Activated CD4-positive, CD25-positive, alpha-beta regulatory T cell treated with anti-CD3 and anti-CD28 coated beads, Interleukin-2, amount 50 U/mL, for 16 hours (primary cell): ENCODE measurements around the gene TMEM8B.
"Not testable (repeated sequence)": the region's sequence is repeated elsewhere in the genome, so short reads cannot be mapped to it uniquely, and the experiment has no call there.

Experiments
- DNase-seq: peaks from one replicate; pipeline ENCODE4 v3.0.0-alpha.2; 2020; ENCODE audit warnings: low read depth, low spot score

TMEM8B gene

GRCh38 chr9:35867538-35867937 is 38.5 kb downstream of the TMEM8B start:
- DNase-seq, result no peak

GRCh38 chr9:35868933-35869332 is 39.9 kb downstream of the TMEM8B start:
- no peak for DNase-seq

DNA sequence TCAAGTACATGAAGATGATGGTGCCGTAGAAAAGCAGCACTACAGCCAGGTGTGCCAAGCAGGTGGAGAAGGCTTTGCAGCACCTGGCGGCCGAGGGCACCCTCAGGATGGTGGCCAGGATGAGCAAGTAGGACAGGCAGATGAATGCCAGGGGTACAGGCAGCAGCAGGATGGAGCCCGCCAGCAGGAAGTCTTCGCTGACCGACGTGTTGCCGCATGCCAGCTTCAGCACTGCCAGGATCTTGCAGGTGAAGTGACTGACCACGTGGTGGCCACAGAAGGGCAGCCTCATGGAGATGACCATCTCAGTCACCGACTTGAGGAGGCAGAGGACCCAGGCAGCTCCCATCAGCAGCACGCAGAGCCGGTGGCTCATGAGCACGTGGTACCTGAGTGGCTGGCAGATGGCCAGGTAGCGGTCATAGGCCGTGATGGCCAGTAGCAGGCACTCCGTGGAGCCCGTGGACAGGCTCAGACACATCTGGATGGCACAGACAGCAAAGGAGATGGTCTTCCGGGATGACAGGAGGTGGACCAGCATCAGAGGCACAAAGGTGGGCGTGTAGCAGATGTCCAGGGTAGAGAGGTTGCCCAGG is 40.7 kb downstream of the TMEM8B start:
- DNase-seq, result no peak

- no peak for DNase-seq
Measured at GRCh38 chr9:35870351-35870923, 41.4 kb downstream of the TMEM8B start, which contains the start of gene OR13J1. Gene OR13J1 (minus strand): TSS chr9:35870401. CDS start chr9:35870401, 0 bp downstream.

GRCh38 chr9:35871545-35871944 is 42.5 kb downstream of the TMEM8B start:
- DNase-seq, result no peak

DNA sequence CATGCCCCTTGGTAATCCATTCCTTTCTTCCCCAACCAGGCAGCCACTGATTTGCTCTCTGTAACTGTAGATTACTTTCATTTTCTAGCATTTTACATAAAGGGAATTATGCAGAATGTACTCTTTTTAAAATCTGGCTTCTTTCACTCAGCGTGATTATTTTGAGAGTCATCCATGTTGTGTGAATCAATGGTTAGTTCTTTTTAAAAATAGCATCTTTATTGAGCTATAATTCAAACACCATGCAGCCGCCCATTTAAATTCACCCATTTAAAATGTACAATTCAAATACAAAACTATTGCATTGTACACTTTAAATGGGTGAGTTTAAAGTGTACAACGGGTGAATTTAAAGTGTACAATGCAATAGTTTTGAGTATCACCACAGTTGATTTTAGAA is 43.5 kb downstream of the TMEM8B start:
- DNase-seq, result no peak

GRCh38 chr9:35882263-35882848 is 53.3 kb downstream of the TMEM8B start:
- peak; percentile 68 for DNase-seq

- DNase-seq, result no peak
Measured at GRCh38 chr9:35882996-35883395, 54.0 kb downstream of the TMEM8B start.

DNA sequence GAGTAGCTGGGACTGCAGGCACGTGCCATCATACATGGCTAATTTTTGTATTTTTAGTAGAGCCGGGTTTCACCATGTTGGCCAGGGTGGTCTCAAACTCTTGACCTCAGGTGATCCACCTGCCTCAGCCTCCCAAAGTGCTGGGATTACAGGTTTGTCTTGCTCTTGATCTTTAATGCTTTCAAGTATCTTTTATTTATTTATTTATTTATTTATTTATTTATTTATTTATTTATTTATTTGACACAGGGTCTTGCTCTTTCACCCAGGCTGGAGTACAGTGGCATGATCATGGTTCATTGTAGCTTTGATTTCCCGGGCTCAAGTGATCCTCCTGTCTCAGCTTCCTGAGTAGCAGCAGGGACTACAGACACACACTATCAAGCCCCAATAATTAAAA is 55.9 kb downstream of the TMEM8B start:
- not testable (repeated sequence) for DNase-seq

- DNase-seq, result no peak
Measured at GRCh38 chr9:35891646-35892045, 62.6 kb downstream of the TMEM8B start.

- DNase-seq, result no peak
Measured at GRCh38 chr9:35892051-35892450, 63.0 kb downstream of the TMEM8B start.

- no peak for DNase-seq
Measured at GRCh38 chr9:35896570-35896969, 67.5 kb downstream of the TMEM8B start.

- not testable (repeated sequence) for DNase-seq
Measured at GRCh38 chr9:35897376-35898099, 68.5 kb downstream of the TMEM8B start.

DNA sequence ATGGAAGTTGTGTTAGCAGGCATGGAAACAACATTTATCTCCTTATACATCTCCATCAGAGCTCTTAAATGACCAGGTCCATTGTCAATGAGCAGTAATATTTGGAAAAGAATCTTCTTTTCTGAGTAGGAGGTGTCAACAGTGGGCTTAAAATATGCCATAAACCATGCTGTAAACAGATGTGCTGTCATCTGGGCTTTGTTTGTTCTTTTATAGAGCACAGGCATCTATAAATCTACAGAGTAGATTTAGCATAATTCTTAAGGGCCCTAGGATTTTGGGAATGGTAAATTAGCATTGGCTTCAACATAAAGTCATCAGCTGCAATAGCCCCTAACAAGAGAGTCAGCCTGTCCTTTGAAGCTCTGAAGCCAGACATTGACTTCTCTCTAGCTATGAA is 69.3 kb downstream of the TMEM8B start:
- DNase-seq, result no peak

GRCh38 chr9:35899021-35899420 is 70.0 kb downstream of the TMEM8B start:
- DNase-seq, result no peak

GRCh38 chr9:35903049-35903448 is 74.0 kb downstream of the TMEM8B start:
- no peak for DNase-seq

GRCh38 chr9:35904338-35904737 is 75.3 kb downstream of the TMEM8B start:
- DNase-seq, result no peak

DNA sequence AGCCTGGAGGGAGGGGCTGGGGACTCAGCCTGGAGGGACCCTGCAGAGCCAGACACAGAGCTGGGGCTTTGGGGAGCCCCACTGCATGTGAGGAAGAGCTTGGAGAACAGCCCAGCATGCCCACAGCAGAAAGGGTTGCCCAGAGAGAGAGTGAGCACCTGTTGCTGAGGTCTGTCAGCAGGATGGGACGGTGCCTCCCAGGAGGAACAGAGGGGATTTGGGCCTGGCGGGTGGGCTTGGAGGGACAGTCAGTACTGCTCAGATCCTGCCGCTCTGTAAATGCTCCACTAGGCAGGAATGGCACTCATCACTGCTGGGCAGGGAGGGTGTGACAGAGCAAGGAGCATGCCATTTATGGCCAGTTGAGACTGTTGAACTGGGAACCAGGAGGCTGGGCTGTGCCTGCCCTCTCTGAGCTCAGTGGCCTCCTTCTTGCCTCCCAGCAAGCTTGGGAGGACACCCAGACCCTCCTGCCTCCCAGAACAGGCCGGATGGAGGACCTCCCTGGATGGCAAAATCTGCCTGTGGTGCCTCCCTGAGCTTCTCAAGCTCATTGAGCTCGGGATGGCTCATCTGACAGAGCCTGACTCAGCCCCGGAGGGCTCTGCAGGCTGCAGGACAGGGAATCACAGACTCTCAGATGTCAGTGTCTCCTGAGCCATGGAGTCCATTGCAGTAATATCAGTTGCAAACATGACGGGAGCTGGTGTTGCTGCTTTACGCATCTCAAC is 76.2 kb downstream of the TMEM8B start:
- no peak for DNase-seq

- DNase-seq, result no peak
Measured at GRCh38 chr9:35905912-35906679, 77.1 kb downstream of the TMEM8B start, which contains the start of gene HRCT1. Gene HRCT1 (plus strand): TSS chr9:35906202. CDS start chr9:35906288, 86 bp downstream.

- DNase-seq, result no peak
Measured at GRCh38 chr9:35906923-35907699, 78.1 kb downstream of the TMEM8B start.
